Liver (tissue), 9 donors: ENCODE results near the gene FBXO24. TPM values are rescaled to one million over a fixed set of nuclear protein-coding genes. Genes with fewer than 3 reads are reported as not detected.

ENCODE experiments used
- DNase-seq: peaks from one replicate; pipeline ENCODE4 v3.0.0-alpha.2; 2017; ENCODE audit warnings: low spot score
- H3K27ac ChIP-seq, 2 donors: one replicate each; pipeline ENCODE4 v1.7.0; 2013; ENCODE audit warnings: inconsistent platforms in 2 of 2, low read length in 2 of 2, control low read depth in 1 of 2, low read depth in 1 of 2, mild to moderate bottlenecking in 1 of 2
- H3K27me3 ChIP-seq, 4 donors: one replicate each; pipeline versions ENCODE4 v1.6.1 to v1.7.0; 2013; ENCODE audit warnings: low read length in 3 of 4, inconsistent platforms in 1 of 4, mild to moderate bottlenecking in 1 of 4, moderate library complexity in 1 of 4; ENCODE audit not compliant: control insufficient read depth in 4 of 4, insufficient read depth in 4 of 4
- H3K36me3 ChIP-seq, 4 donors: one replicate each; pipeline versions ENCODE4 v1.6.1 to v1.7.0; 2013; ENCODE audit warnings: low read length in 3 of 4, mild to moderate bottlenecking in 3 of 4, low read depth in 1 of 4, moderate library complexity in 1 of 4; ENCODE audit not compliant: control insufficient read depth in 4 of 4, insufficient read depth in 3 of 4
- H3K4me1 ChIP-seq, 4 donors: one replicate each; pipeline versions ENCODE4 v1.6.1 to v1.7.0; 2013; ENCODE audit warnings: low read length in 3 of 4, mild to moderate bottlenecking in 3 of 4, moderate library complexity in 1 of 4; ENCODE audit not compliant: control insufficient read depth in 4 of 4, insufficient read depth in 4 of 4
- H3K4me3 ChIP-seq, 3 donors: one replicate each; pipeline versions ENCODE4 v1.6.1 to v1.7.0; 2013; ENCODE audit warnings: low read length in 3 of 3, control low read depth in 1 of 3, low read depth in 1 of 3, mild to moderate bottlenecking in 1 of 3
- H3K9ac ChIP-seq, 2 donors: one replicate each; pipeline ENCODE4 v1.7.0; 2013; ENCODE audit warnings: low read length in 2 of 2, mild to moderate bottlenecking in 2 of 2, moderate library complexity in 2 of 2, control low read depth in 1 of 2, low read depth in 1 of 2
- H3K9me3 ChIP-seq, 4 donors: one replicate each; pipeline versions ENCODE4 v1.6.1 to v1.7.0; 2013; ENCODE audit warnings: low read length in 3 of 4; ENCODE audit not compliant: control insufficient read depth in 4 of 4
- ATF3 ChIP-seq: IDR thresholded peaks from 2 replicates; pipeline ENCODE4 v1.6.1; 2016; ENCODE audit warnings: antibody characterized with exemption
- CTCF ChIP-seq: fragments of 150-350 bp; IDR thresholded peaks from 2 replicates; pipeline ENCODE4 v1.5.1; 2017; ENCODE audit warnings: improper control_type of control experiment, low read depth, low read length; ENCODE audit not compliant: missing input control
- EGR1 ChIP-seq, 2 donors: IDR thresholded peaks; 2 replicates each; pipeline ENCODE4 v1.6.1; 2016 to 2018; ENCODE audit warnings: antibody characterized with exemption in 2 of 2, low read depth in 2 of 2
- FOXA1 ChIP-seq: IDR thresholded peaks from 2 replicates; pipeline ENCODE4 v1.6.1; 2016; ENCODE audit warnings: antibody characterized with exemption
- FOXA2 ChIP-seq: IDR thresholded peaks from 2 replicates; pipeline ENCODE4 v1.6.1; 2016; ENCODE audit warnings: antibody characterized with exemption
- GABPA ChIP-seq, 2 donors: IDR thresholded peaks in 1 of 2; conservative IDR thresholded peaks in 1 of 2; 2 replicates each; pipeline ENCODE4 v1.6.1; 2016; ENCODE audit warnings: antibody characterized with exemption in 2 of 2, mild to moderate bottlenecking in 1 of 2, moderate library complexity in 1 of 2
- HNF4A ChIP-seq, 2 donors: conservative IDR thresholded peaks; 2 replicates each; pipeline ENCODE4 v1.6.1; 2016; ENCODE audit warnings: antibody characterized with exemption in 2 of 2, mild to moderate bottlenecking in 2 of 2
- HNF4G ChIP-seq: IDR thresholded peaks from 2 replicates; pipeline ENCODE4 v1.6.1; 2016; ENCODE audit warnings: antibody characterized with exemption
- JUND ChIP-seq, 2 donors: IDR thresholded peaks; 2 replicates each; pipeline ENCODE4 v1.6.1; 2016; ENCODE audit warnings: antibody characterized with exemption in 2 of 2
- MAX ChIP-seq: IDR thresholded peaks from 2 replicates; pipeline ENCODE4 v1.6.1; 2016; ENCODE audit warnings: antibody characterized with exemption
- NR2F2 ChIP-seq: IDR thresholded peaks from 2 replicates; pipeline ENCODE4 v1.6.1; 2016; ENCODE audit warnings: antibody characterized with exemption
- RAD21 ChIP-seq, 2 donors: IDR thresholded peaks; 2 replicates each; pipeline ENCODE4 v1.6.1; 2016; ENCODE audit warnings: antibody characterized with exemption in 2 of 2, mild to moderate bottlenecking in 2 of 2
- REST ChIP-seq: IDR thresholded peaks from 2 replicates; pipeline ENCODE4 v1.6.1; 2016; ENCODE audit warnings: antibody characterized with exemption, mild to moderate bottlenecking
- RXRA ChIP-seq, 2 donors: IDR thresholded peaks; 2 replicates each; pipeline ENCODE4 v1.6.1; 2017 to 2018; ENCODE audit warnings: antibody characterized with exemption in 2 of 2, mild to moderate bottlenecking in 1 of 2
- SP1 ChIP-seq: IDR thresholded peaks from 2 replicates; pipeline ENCODE4 v1.6.1; 2018; ENCODE audit warnings: antibody characterized with exemption, mild to moderate bottlenecking
- TAF1 ChIP-seq: conservative IDR thresholded peaks from 2 replicates; pipeline ENCODE4 v1.6.1; 2016; ENCODE audit warnings: antibody characterized with exemption, mild to moderate bottlenecking
- YY1 ChIP-seq: IDR thresholded peaks from 2 replicates; pipeline ENCODE4 v1.6.1; 2016; ENCODE audit warnings: antibody characterized with exemption, mild to moderate bottlenecking
- ZBTB33 ChIP-seq: IDR thresholded peaks from 2 replicates; pipeline ENCODE4 v1.6.1; 2016; ENCODE audit warnings: antibody characterized with exemption
- WGBS: extraction: QIAGEN DNeasy Blood & Tissue Kit; methylation state at CpG from one replicate; pipeline ENCODE4 v1.1.7; 2013; 5-methylcytosine and 5-hydroxymethylcytosine counted together
- polyA plus RNA-seq, 2 donors: library from polyadenylated mRNA; stranded (reverse) in 1 of 2; unstranded in 1 of 2; fragments of 200-250 nt in 1 of 2; fragments of >200 nt in 1 of 2; fragmentation: Nextera tagmentation in 1 of 2; extraction: Ambion mirVana in 1 of 2; gene quantifications; one replicate each; pipeline versions ENCODE4 v1.2.1 to v1.2.3, GENCODE V29; 2013 to 2015
- total RNA-seq, 2 donors: library from RNA; depleted of rRNA; stranded (reverse); fragments of >200 nt; gene quantifications; one replicate each; pipeline ENCODE4 v1.2.3, GENCODE V29; 2014
- donor health status: healthy.
- donor health status: healthy.
- donor health status: healthy.
- donor health status: healthy.
- donor health status: healthy.

The FBXO24 gene
- total and polyA plus RNA-seq, 4 donors, result 0.25 to 1.3 (median 0.50) TPM

- Histone ChIP-seq H3K36me3 (peaks cover 16 to 46% (median 35%) of the 10 kb centered on the region in 4 donors), H3K27ac (peak overlapping the region in 1 of 2 donors; percentile 48), H3K9ac (no peak overlapping the region), H3K4me1 (peaks cover 2 to 49% (median 34%) of the 10 kb centered on the region in 4 donors), H3K27me3 (no peaks in the 10 kb centered on the region), H3K4me3 (no peak overlapping the region), H3K9me3 (no peaks in the 10 kb centered on the region)
- 67% methylated on average over 4 of the region's 4 CpGs for WGBS
- no peak for TF ChIP-seq EGR1 (IDR thresholded peaks at IDR 0.05; ENCODE audit: low read depth in 2 of 2)
- TF ChIP-seq FOXA1, result no peak
- TF ChIP-seq HNF4A (conservative IDR thresholded peaks at IDR 0.05), result no peak
- no peak for TF ChIP-seq ATF3
- TF ChIP-seq MAX, result no peak
- TF ChIP-seq ZBTB33, result no peak
- TF ChIP-seq RAD21 (IDR thresholded peaks at IDR 0.05), result no peak
- no peak for TF ChIP-seq JUND (IDR thresholded peaks at IDR 0.05)
- TF ChIP-seq RXRA (IDR thresholded peaks at IDR 0.05), result no peak
- no peak for TF ChIP-seq TAF1
- no peak for TF ChIP-seq GABPA (IDR thresholded peaks at IDR 0.05 in 1 of 2, conservative IDR thresholded peaks at IDR 0.05 in 1 of 2)
- TF ChIP-seq FOXA2, result no peak
- no peak for TF ChIP-seq HNF4G
- TF ChIP-seq CTCF, result no peak
- TF ChIP-seq YY1, result no peak
- TF ChIP-seq REST, result no peak
- no peak for TF ChIP-seq NR2F2
- no peak for TF ChIP-seq SP1
- no peak for DNase-seq
Measured at GRCh38 chr7:100559127-100559526, 27.0 kb upstream of the FBXO24 start.
